ENCODE measurements around the gene CD48.

The CD48 gene

GRCh38 chr1:160682983-160683865 lies 28.4 kb downstream of the CD48 start:
- H3K4me1 ChIP-seq (ENCODE audit: control insufficient read depth, low read length) = peaks cover 7% of the 10 kb centered on the region; the same call in 1 of the 2 replicates
- no peak overlapping the region for H3K4me3 ChIP-seq (ENCODE audit: low read length)
- no peaks in the 10 kb centered on the region for H4K20me1 ChIP-seq (ENCODE audit: control insufficient read depth, insufficient read depth, low read depth, low read length)
- no peak overlapping the region for H3K27ac ChIP-seq (ENCODE audit: low read depth, low read length)
- no peak for TF ChIP-seq EZH2phosphoT487 (IDR thresholded peaks at IDR 0.05; ENCODE audit: borderline replicate concordance, low read length)
- TF ChIP-seq, protein P1, sequence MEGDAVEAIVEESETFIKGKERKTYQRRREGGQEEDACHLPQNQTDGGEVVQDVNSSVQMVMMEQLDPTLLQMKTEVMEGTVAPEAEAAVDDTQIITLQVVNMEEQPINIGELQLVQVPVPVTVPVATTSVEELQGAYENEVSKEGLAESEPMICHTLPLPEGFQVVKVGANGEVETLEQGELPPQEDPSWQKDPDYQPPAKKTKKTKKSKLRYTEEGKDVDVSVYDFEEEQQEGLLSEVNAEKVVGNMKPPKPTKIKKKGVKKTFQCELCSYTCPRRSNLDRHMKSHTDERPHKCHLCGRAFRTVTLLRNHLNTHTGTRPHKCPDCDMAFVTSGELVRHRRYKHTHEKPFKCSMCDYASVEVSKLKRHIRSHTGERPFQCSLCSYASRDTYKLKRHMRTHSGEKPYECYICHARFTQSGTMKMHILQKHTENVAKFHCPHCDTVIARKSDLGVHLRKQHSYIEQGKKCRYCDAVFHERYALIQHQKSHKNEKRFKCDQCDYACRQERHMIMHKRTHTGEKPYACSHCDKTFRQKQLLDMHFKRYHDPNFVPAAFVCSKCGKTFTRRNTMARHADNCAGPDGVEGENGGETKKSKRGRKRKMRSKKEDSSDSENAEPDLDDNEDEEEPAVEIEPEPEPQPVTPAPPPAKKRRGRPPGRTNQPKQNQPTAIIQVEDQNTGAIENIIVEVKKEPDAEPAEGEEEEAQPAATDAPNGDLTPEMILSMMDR (IDR thresholded peaks at IDR 0.05; ENCODE audit: low read depth, low read length, poor library complexity, severe bottlenecking) = no peak
- no peaks in the 10 kb centered on the region for H3K79me2 ChIP-seq (ENCODE audit: control insufficient read depth, low read length)
- no peaks in the 10 kb centered on the region for H3K9me2 ChIP-seq (replicated peaks; ENCODE audit: control insufficient read depth, low read length)
- H3K27me3 ChIP-seq (ENCODE audit: control insufficient read depth, low read length) = no peaks in the 10 kb centered on the region
- peaks cover 5% of the 10 kb centered on the region; the same call in 1 of the 2 replicates for H3K9me3 ChIP-seq (ENCODE audit: control insufficient read depth, insufficient read depth, low read length)
- no peaks in the 10 kb centered on the region for H3K36me3 ChIP-seq (ENCODE audit: control insufficient read depth, low read length)
- H3F3A ChIP-seq (ENCODE audit: control insufficient read depth, insufficient read depth) = no peaks in the 10 kb centered on the region
- no peak overlapping the region for H3K4me2 ChIP-seq (ENCODE audit: low read length)

GRCh38 chr1:160681891-160682140 lies 29.8 kb downstream of the CD48 start:
- H3K9me2 ChIP-seq (replicated peaks; ENCODE audit: control insufficient read depth, low read length) = no peaks in the 10 kb centered on the region
- H3K27ac ChIP-seq (ENCODE audit: low read depth, low read length) = no peak overlapping the region
- no peaks in the 10 kb centered on the region for H3F3A ChIP-seq (ENCODE audit: control insufficient read depth, insufficient read depth)
- no peaks in the 10 kb centered on the region for H3K79me2 ChIP-seq (ENCODE audit: control insufficient read depth, low read length)
- H4K20me1 ChIP-seq (ENCODE audit: control insufficient read depth, insufficient read depth, low read depth, low read length) = no peaks in the 10 kb centered on the region
- no peak for TF ChIP-seq EZH2phosphoT487 (IDR thresholded peaks at IDR 0.05; ENCODE audit: borderline replicate concordance, low read length)
- TF ChIP-seq, protein P1 (IDR thresholded peaks at IDR 0.05; ENCODE audit: low read depth, low read length, poor library complexity, severe bottlenecking) = no peak
- H3K4me2 ChIP-seq (ENCODE audit: low read length) = no peak overlapping the region
- peaks cover 7% of the 10 kb centered on the region; the same call in 1 of the 2 replicates for H3K4me1 ChIP-seq (ENCODE audit: control insufficient read depth, low read length)
- no peaks in the 10 kb centered on the region for H3K36me3 ChIP-seq (ENCODE audit: control insufficient read depth, low read length)
- no peak overlapping the region for H3K4me3 ChIP-seq (ENCODE audit: low read length)
- peaks cover 5% of the 10 kb centered on the region; the same call in 1 of the 2 replicates for H3K9me3 ChIP-seq (ENCODE audit: control insufficient read depth, insufficient read depth, low read length)
- H3K27me3 ChIP-seq (ENCODE audit: control insufficient read depth, low read length) = no peaks in the 10 kb centered on the region

DNA sequence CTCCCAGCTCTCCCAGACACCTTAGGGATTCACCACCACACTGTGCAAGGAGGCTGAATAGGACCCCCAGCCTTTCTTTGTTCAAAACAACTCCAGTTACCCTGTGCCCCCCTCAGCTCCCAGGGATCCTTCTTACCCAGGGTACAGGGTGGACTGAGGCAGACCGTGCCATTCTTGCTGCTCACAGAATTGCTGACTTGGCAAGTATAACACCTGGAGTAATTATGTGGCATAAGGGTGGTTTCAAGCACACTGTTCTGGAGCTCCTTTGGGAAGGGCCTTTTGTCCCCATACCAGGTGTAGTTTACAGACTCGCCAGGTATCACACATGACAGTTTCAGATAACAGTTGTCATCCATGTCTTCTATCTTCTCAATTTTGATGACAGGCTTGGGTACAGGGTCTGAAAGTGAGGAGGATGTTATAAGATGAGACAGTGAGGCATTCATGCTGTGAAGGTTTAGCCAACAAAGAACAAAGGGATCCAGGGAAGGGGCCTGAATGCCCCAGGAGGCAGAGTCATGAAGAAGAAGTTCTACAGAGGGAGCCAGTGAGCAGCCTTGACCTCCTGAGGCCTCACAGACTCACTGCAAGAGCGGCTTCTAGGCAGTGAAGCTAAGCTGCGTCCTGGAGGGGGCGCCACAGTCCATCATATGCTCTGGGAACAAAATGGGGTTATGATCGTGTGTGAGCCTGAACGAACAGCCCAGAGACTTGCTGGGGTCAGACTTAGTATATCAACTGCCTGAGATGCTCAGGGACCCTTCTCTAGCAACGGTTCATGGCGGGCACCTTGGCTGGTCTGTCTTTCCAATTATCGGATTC lies 30.3 kb downstream of the CD48 start:
- H4K20me1 ChIP-seq (ENCODE audit: control insufficient read depth, insufficient read depth, low read depth, low read length) = no peaks in the 10 kb centered on the region
- no peaks in the 10 kb centered on the region for H3K27me3 ChIP-seq (ENCODE audit: control insufficient read depth, low read length)
- H3K9me3 ChIP-seq (ENCODE audit: control insufficient read depth, insufficient read depth, low read length) = peaks cover 3% of the 10 kb centered on the region; the same call in 1 of the 2 replicates
- H3K4me2 ChIP-seq (ENCODE audit: low read length) = no peak overlapping the region
- H3K4me1 ChIP-seq (ENCODE audit: control insufficient read depth, low read length) = peaks cover 7% of the 10 kb centered on the region; the same call in 1 of the 2 replicates
- H3K36me3 ChIP-seq (ENCODE audit: control insufficient read depth, low read length) = no peaks in the 10 kb centered on the region
- no peaks in the 10 kb centered on the region for H3F3A ChIP-seq (ENCODE audit: control insufficient read depth, insufficient read depth)
- no peaks in the 10 kb centered on the region for H3K79me2 ChIP-seq (ENCODE audit: control insufficient read depth, low read length)
- TF ChIP-seq, protein P1 (IDR thresholded peaks at IDR 0.05; ENCODE audit: low read depth, low read length, poor library complexity, severe bottlenecking) = peak; percentile 99
- no peak for TF ChIP-seq EZH2phosphoT487 (IDR thresholded peaks at IDR 0.05; ENCODE audit: borderline replicate concordance, low read length)
- H3K4me3 ChIP-seq (ENCODE audit: low read length) = no peak overlapping the region
- H3K9me2 ChIP-seq (replicated peaks; ENCODE audit: control insufficient read depth, low read length) = no peaks in the 10 kb centered on the region
- no peak overlapping the region for H3K27ac ChIP-seq (ENCODE audit: low read depth, low read length)

Data from DOHH2 (cell line).